Astrocyte (in vitro differentiated cells and primary cell): ENCODE measurements around the gene ABCC8.

Source experiments
- EZH2 ChIP-seq: IDR thresholded peaks from 2 replicates; pipeline ENCODE4 v1.6.1; 2012; ENCODE audit warnings: mild to moderate bottlenecking, low read length, inconsistent platforms; ENCODE audit not compliant: insufficient read depth
- TF ChIP-seq, protein P1 (sequence below): IDR thresholded peaks from 2 replicates; pipeline ENCODE4 v1.5.1; 2011; ENCODE audit warnings: low read depth, mild to moderate bottlenecking, inconsistent platforms, low read length, moderate library complexity; ENCODE audit not compliant: insufficient read depth

- TF ChIP-seq, protein P1, sequence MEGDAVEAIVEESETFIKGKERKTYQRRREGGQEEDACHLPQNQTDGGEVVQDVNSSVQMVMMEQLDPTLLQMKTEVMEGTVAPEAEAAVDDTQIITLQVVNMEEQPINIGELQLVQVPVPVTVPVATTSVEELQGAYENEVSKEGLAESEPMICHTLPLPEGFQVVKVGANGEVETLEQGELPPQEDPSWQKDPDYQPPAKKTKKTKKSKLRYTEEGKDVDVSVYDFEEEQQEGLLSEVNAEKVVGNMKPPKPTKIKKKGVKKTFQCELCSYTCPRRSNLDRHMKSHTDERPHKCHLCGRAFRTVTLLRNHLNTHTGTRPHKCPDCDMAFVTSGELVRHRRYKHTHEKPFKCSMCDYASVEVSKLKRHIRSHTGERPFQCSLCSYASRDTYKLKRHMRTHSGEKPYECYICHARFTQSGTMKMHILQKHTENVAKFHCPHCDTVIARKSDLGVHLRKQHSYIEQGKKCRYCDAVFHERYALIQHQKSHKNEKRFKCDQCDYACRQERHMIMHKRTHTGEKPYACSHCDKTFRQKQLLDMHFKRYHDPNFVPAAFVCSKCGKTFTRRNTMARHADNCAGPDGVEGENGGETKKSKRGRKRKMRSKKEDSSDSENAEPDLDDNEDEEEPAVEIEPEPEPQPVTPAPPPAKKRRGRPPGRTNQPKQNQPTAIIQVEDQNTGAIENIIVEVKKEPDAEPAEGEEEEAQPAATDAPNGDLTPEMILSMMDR, result no peak
- no peak for TF ChIP-seq EZH2
Measured at GRCh38 chr11:17490232-17490631, 13.6 kb upstream of the ABCC8 start.
